Liver (tissue), 9 donors: Measurements from ENCODE around the gene SPRED1. TPM values are rescaled to one million over a fixed set of nuclear protein-coding genes. Genes with fewer than 3 reads are reported as not detected.

Source experiments
- DNase-seq: peaks from one replicate; pipeline ENCODE4 v3.0.0-alpha.2; 2017; ENCODE audit warnings: low spot score
- H3K27ac ChIP-seq, 2 donors: one replicate each; pipeline ENCODE4 v1.7.0; 2013; ENCODE audit warnings: inconsistent platforms in 2 of 2, low read length in 2 of 2, control low read depth in 1 of 2, low read depth in 1 of 2, mild to moderate bottlenecking in 1 of 2
- H3K27me3 ChIP-seq, 4 donors: one replicate each; pipeline versions ENCODE4 v1.6.1 to v1.7.0; 2013; ENCODE audit warnings: low read length in 3 of 4, inconsistent platforms in 1 of 4, mild to moderate bottlenecking in 1 of 4, moderate library complexity in 1 of 4; ENCODE audit not compliant: control insufficient read depth in 4 of 4, insufficient read depth in 4 of 4
- H3K36me3 ChIP-seq, 4 donors: one replicate each; pipeline versions ENCODE4 v1.6.1 to v1.7.0; 2013; ENCODE audit warnings: low read length in 3 of 4, mild to moderate bottlenecking in 3 of 4, low read depth in 1 of 4, moderate library complexity in 1 of 4; ENCODE audit not compliant: control insufficient read depth in 4 of 4, insufficient read depth in 3 of 4
- H3K4me1 ChIP-seq, 4 donors: one replicate each; pipeline versions ENCODE4 v1.6.1 to v1.7.0; 2013; ENCODE audit warnings: low read length in 3 of 4, mild to moderate bottlenecking in 3 of 4, moderate library complexity in 1 of 4; ENCODE audit not compliant: control insufficient read depth in 4 of 4, insufficient read depth in 4 of 4
- H3K4me3 ChIP-seq, 3 donors: one replicate each; pipeline versions ENCODE4 v1.6.1 to v1.7.0; 2013; ENCODE audit warnings: low read length in 3 of 3, control low read depth in 1 of 3, low read depth in 1 of 3, mild to moderate bottlenecking in 1 of 3
- H3K9ac ChIP-seq, 2 donors: one replicate each; pipeline ENCODE4 v1.7.0; 2013; ENCODE audit warnings: low read length in 2 of 2, mild to moderate bottlenecking in 2 of 2, moderate library complexity in 2 of 2, control low read depth in 1 of 2, low read depth in 1 of 2
- H3K9me3 ChIP-seq, 4 donors: one replicate each; pipeline versions ENCODE4 v1.6.1 to v1.7.0; 2013; ENCODE audit warnings: low read length in 3 of 4; ENCODE audit not compliant: control insufficient read depth in 4 of 4
- ATF3 ChIP-seq: IDR thresholded peaks from 2 replicates; pipeline ENCODE4 v1.6.1; 2016; ENCODE audit warnings: antibody characterized with exemption
- CTCF ChIP-seq: fragments of 150-350 bp; IDR thresholded peaks from 2 replicates; pipeline ENCODE4 v1.5.1; 2017; ENCODE audit warnings: improper control_type of control experiment, low read depth, low read length; ENCODE audit not compliant: missing input control
- EGR1 ChIP-seq, 2 donors: IDR thresholded peaks; 2 replicates each; pipeline ENCODE4 v1.6.1; 2016 to 2018; ENCODE audit warnings: antibody characterized with exemption in 2 of 2, low read depth in 2 of 2
- FOXA1 ChIP-seq: IDR thresholded peaks from 2 replicates; pipeline ENCODE4 v1.6.1; 2016; ENCODE audit warnings: antibody characterized with exemption
- FOXA2 ChIP-seq: IDR thresholded peaks from 2 replicates; pipeline ENCODE4 v1.6.1; 2016; ENCODE audit warnings: antibody characterized with exemption
- GABPA ChIP-seq, 2 donors: IDR thresholded peaks in 1 of 2; conservative IDR thresholded peaks in 1 of 2; 2 replicates each; pipeline ENCODE4 v1.6.1; 2016; ENCODE audit warnings: antibody characterized with exemption in 2 of 2, mild to moderate bottlenecking in 1 of 2, moderate library complexity in 1 of 2
- HNF4A ChIP-seq, 2 donors: conservative IDR thresholded peaks; 2 replicates each; pipeline ENCODE4 v1.6.1; 2016; ENCODE audit warnings: antibody characterized with exemption in 2 of 2, mild to moderate bottlenecking in 2 of 2
- HNF4G ChIP-seq: IDR thresholded peaks from 2 replicates; pipeline ENCODE4 v1.6.1; 2016; ENCODE audit warnings: antibody characterized with exemption
- JUND ChIP-seq, 2 donors: IDR thresholded peaks; 2 replicates each; pipeline ENCODE4 v1.6.1; 2016; ENCODE audit warnings: antibody characterized with exemption in 2 of 2
- MAX ChIP-seq: IDR thresholded peaks from 2 replicates; pipeline ENCODE4 v1.6.1; 2016; ENCODE audit warnings: antibody characterized with exemption
- NR2F2 ChIP-seq: IDR thresholded peaks from 2 replicates; pipeline ENCODE4 v1.6.1; 2016; ENCODE audit warnings: antibody characterized with exemption
- RAD21 ChIP-seq, 2 donors: IDR thresholded peaks; 2 replicates each; pipeline ENCODE4 v1.6.1; 2016; ENCODE audit warnings: antibody characterized with exemption in 2 of 2, mild to moderate bottlenecking in 2 of 2
- REST ChIP-seq: IDR thresholded peaks from 2 replicates; pipeline ENCODE4 v1.6.1; 2016; ENCODE audit warnings: antibody characterized with exemption, mild to moderate bottlenecking
- RXRA ChIP-seq, 2 donors: IDR thresholded peaks; 2 replicates each; pipeline ENCODE4 v1.6.1; 2017 to 2018; ENCODE audit warnings: antibody characterized with exemption in 2 of 2, mild to moderate bottlenecking in 1 of 2
- SP1 ChIP-seq: IDR thresholded peaks from 2 replicates; pipeline ENCODE4 v1.6.1; 2018; ENCODE audit warnings: antibody characterized with exemption, mild to moderate bottlenecking
- TAF1 ChIP-seq: conservative IDR thresholded peaks from 2 replicates; pipeline ENCODE4 v1.6.1; 2016; ENCODE audit warnings: antibody characterized with exemption, mild to moderate bottlenecking
- YY1 ChIP-seq: IDR thresholded peaks from 2 replicates; pipeline ENCODE4 v1.6.1; 2016; ENCODE audit warnings: antibody characterized with exemption, mild to moderate bottlenecking
- ZBTB33 ChIP-seq: IDR thresholded peaks from 2 replicates; pipeline ENCODE4 v1.6.1; 2016; ENCODE audit warnings: antibody characterized with exemption
- WGBS: extraction: QIAGEN DNeasy Blood & Tissue Kit; methylation state at CpG from one replicate; pipeline ENCODE4 v1.1.7; 2013; 5-methylcytosine and 5-hydroxymethylcytosine counted together
- polyA plus RNA-seq, 2 donors: library from polyadenylated mRNA; stranded (reverse) in 1 of 2; unstranded in 1 of 2; fragments of 200-250 nt in 1 of 2; fragments of >200 nt in 1 of 2; fragmentation: Nextera tagmentation in 1 of 2; extraction: Ambion mirVana in 1 of 2; gene quantifications; one replicate each; pipeline versions ENCODE4 v1.2.1 to v1.2.3, GENCODE V29; 2013 to 2015
- total RNA-seq, 2 donors: library from RNA; depleted of rRNA; stranded (reverse); fragments of >200 nt; gene quantifications; one replicate each; pipeline ENCODE4 v1.2.3, GENCODE V29; 2014
- donor health status: healthy.
- donor health status: healthy.
- donor health status: healthy.
- donor health status: healthy.
- donor health status: healthy.

The SPRED1 gene
- total and polyA plus RNA-seq, 4 donors, result 1.2 to 7.7 (median 4.4) TPM

- Histone ChIP-seq H3K27me3 (no peaks in the 10 kb centered on the region), H3K4me3 (no peak overlapping the region), H3K4me1 (no peaks in the 10 kb centered on the region), H3K27ac (no peak overlapping the region), H3K9me3 (no peaks in the 10 kb centered on the region), H3K9ac (no peak overlapping the region), H3K36me3 (no peaks in the 10 kb centered on the region)
- TF ChIP-seq EGR1 (IDR thresholded peaks at IDR 0.05; ENCODE audit: low read depth in 2 of 2), result no peak
- no peak for TF ChIP-seq SP1
- no peak for TF ChIP-seq GABPA (IDR thresholded peaks at IDR 0.05 in 1 of 2, conservative IDR thresholded peaks at IDR 0.05 in 1 of 2)
- TF ChIP-seq RAD21 (IDR thresholded peaks at IDR 0.05), result no peak
- no peak for TF ChIP-seq YY1
- no peak for DNase-seq
- WGBS, result 86% methylated on average over 4 of the region's 4 CpGs
Measured at GRCh38 chr15:38216763-38217162, 35.9 kb upstream of the SPRED1 start.

GRCh38 chr15:38217191-38217595, 35.4 kb upstream of the SPRED1 start:
- Histone ChIP-seq H3K9me3 (no peaks in the 10 kb centered on the region), H3K27ac (no peak overlapping the region), H3K36me3 (no peaks in the 10 kb centered on the region), H3K4me1 (no peaks in the 10 kb centered on the region), H3K9ac (no peak overlapping the region), H3K27me3 (no peaks in the 10 kb centered on the region), H3K4me3 (no peak overlapping the region)
- WGBS, result 71% methylated on average over 3 of the region's 3 CpGs
- TF ChIP-seq ZBTB33, result no peak
- no peak for TF ChIP-seq YY1
- no peak for TF ChIP-seq HNF4A (conservative IDR thresholded peaks at IDR 0.05)
- TF ChIP-seq JUND (IDR thresholded peaks at IDR 0.05), result no peak
- TF ChIP-seq SP1, result no peak
- no peak for TF ChIP-seq HNF4G
- TF ChIP-seq ATF3, result no peak
- TF ChIP-seq FOXA2, result no peak
- TF ChIP-seq RAD21 (IDR thresholded peaks at IDR 0.05), result no peak
- TF ChIP-seq FOXA1, result no peak
- TF ChIP-seq MAX, result no peak
- no peak for TF ChIP-seq RXRA (IDR thresholded peaks at IDR 0.05)
- no peak for DNase-seq

- H3K36me3 ChIP-seq, result no peaks in the 10 kb centered on the region
- DNase-seq, result no peak
- no peaks in the 10 kb centered on the region for H3K9me3 ChIP-seq
- no peak overlapping the region for H3K4me3 ChIP-seq
- H3K4me1 ChIP-seq, result no peaks in the 10 kb centered on the region
- WGBS, result 89% methylated on average over 3 of the region's 3 CpGs
- H3K9ac ChIP-seq, result no peak overlapping the region
- H3K27ac ChIP-seq, result no peak overlapping the region
- no peaks in the 10 kb centered on the region for H3K27me3 ChIP-seq
- TF ChIP-seq CTCF, result no peak
- TF ChIP-seq RAD21 (IDR thresholded peaks at IDR 0.05), result no peak
- TF ChIP-seq REST, result no peak
- TF ChIP-seq HNF4A (conservative IDR thresholded peaks at IDR 0.05), result no peak
- no peak for TF ChIP-seq JUND (IDR thresholded peaks at IDR 0.05)
- TF ChIP-seq TAF1, result no peak
- TF ChIP-seq YY1, result no peak
- no peak for TF ChIP-seq MAX
- no peak for TF ChIP-seq GABPA (IDR thresholded peaks at IDR 0.05 in 1 of 2, conservative IDR thresholded peaks at IDR 0.05 in 1 of 2)
- TF ChIP-seq FOXA1, result no peak
- no peak for TF ChIP-seq NR2F2
Measured at GRCh38 chr15:38217788-38218609, 34.6 kb upstream of the SPRED1 start.
